Trophoblast cell (in vitro differentiated cells and primary cell): ENCODE results near the gene SLC37A3.
"Not testable (repeated sequence)": the region's sequence is repeated elsewhere in the genome, so short reads cannot be mapped to it uniquely, and the experiment has no call there.

ENCODE experiments used
- DNase-seq, 2 donors: peaks; one replicate each; pipeline ENCODE4 v3.0.0-alpha.2; 2016
- H2AFZ ChIP-seq: 2 replicates; pipeline ENCODE4 v1.6.1; 2013; ENCODE audit warnings: low read length, moderate library complexity, mild to moderate bottlenecking; ENCODE audit not compliant: insufficient read depth, poor library complexity
- H2AK5ac ChIP-seq: 2 replicates; pipeline ENCODE4 v1.6.1; 2013; ENCODE audit warnings: mild to moderate bottlenecking, low read length
- H2BK120ac ChIP-seq: 2 replicates; pipeline ENCODE4 v1.6.1; 2013; ENCODE audit warnings: low read length, mild to moderate bottlenecking, moderate library complexity; ENCODE audit not compliant: insufficient read depth, poor library complexity
- H2BK12ac ChIP-seq: 2 replicates; pipeline ENCODE4 v1.6.1; 2013; ENCODE audit warnings: mild to moderate bottlenecking, low read length, moderate library complexity
- H2BK5ac ChIP-seq: 2 replicates; pipeline ENCODE4 v1.6.1; 2013; ENCODE audit warnings: low read length, low read depth, moderate library complexity, mild to moderate bottlenecking; ENCODE audit not compliant: poor library complexity
- H3K14ac ChIP-seq: 2 replicates; pipeline ENCODE4 v1.6.1; 2013; ENCODE audit warnings: mild to moderate bottlenecking, low read length
- H3K18ac ChIP-seq: 2 replicates; pipeline ENCODE4 v1.6.1; 2013; ENCODE audit warnings: mild to moderate bottlenecking, low read length
- H3K23ac ChIP-seq: 2 replicates; pipeline ENCODE4 v1.6.1; 2013; ENCODE audit warnings: low read length
- H3K27ac ChIP-seq: 2 replicates; pipeline ENCODE4 v1.5.1; 2013; ENCODE audit warnings: low read depth, mild to moderate bottlenecking, inconsistent platforms, low read length, moderate library complexity
- H3K27me3 ChIP-seq: 2 replicates; pipeline ENCODE4 v1.6.1; 2013; ENCODE audit warnings: inconsistent platforms, mild to moderate bottlenecking, low read length, moderate library complexity; ENCODE audit not compliant: insufficient read depth
- H3K36me3 ChIP-seq, 2 experiments: 1 replicate in 1 of 2; 2 replicates in 1 of 2; pipeline ENCODE4 v1.6.1; 2013; ENCODE audit warnings: low read length in 2 of 2, mild to moderate bottlenecking in 2 of 2, moderate library complexity in 1 of 2; ENCODE audit not compliant: insufficient read depth in 2 of 2, control insufficient read depth in 1 of 2
- H3K4ac ChIP-seq: 2 replicates; pipeline ENCODE4 v1.6.1; 2013; ENCODE audit warnings: low read depth, mild to moderate bottlenecking, low read length, moderate library complexity
- H3K4me1 ChIP-seq, 2 experiments: 1 replicate in 1 of 2; 2 replicates in 1 of 2; pipeline ENCODE4 v1.6.1; 2013; ENCODE audit warnings: low read length in 2 of 2, mild to moderate bottlenecking in 2 of 2, moderate library complexity in 1 of 2; ENCODE audit not compliant: insufficient read depth in 2 of 2, control insufficient read depth in 1 of 2
- H3K4me2 ChIP-seq: 2 replicates; pipeline ENCODE4 v1.6.1; 2013; ENCODE audit warnings: inconsistent platforms, mild to moderate bottlenecking, low read length, moderate library complexity
- H3K4me3 ChIP-seq: 2 replicates; pipeline ENCODE4 v1.5.1; 2013; ENCODE audit warnings: mild to moderate bottlenecking, low read depth, low read length, inconsistent platforms
- H3K79me1 ChIP-seq: one replicate; pipeline ENCODE4 v1.6.1; 2013; ENCODE audit warnings: low read length
- H3K79me2 ChIP-seq: 2 replicates; pipeline ENCODE4 v1.6.1; 2013; ENCODE audit warnings: low read length, mild to moderate bottlenecking; ENCODE audit not compliant: control insufficient read depth, insufficient read depth, poor library complexity
- H3K9ac ChIP-seq: 2 replicates; pipeline ENCODE4 v1.6.1; 2013; ENCODE audit warnings: mild to moderate bottlenecking, low read length
- H3K9me3 ChIP-seq: 2 replicates; pipeline ENCODE4 v1.6.1; 2013; ENCODE audit warnings: low read depth, mild to moderate bottlenecking, control low read depth, inconsistent platforms, low read length; ENCODE audit not compliant: insufficient read depth
- H4K12ac ChIP-seq: 2 replicates; pipeline ENCODE4 v1.6.1; 2013; ENCODE audit warnings: low read depth, mild to moderate bottlenecking, low read length, moderate library complexity
- H4K8ac ChIP-seq: 2 replicates; pipeline ENCODE4 v1.6.1; 2013; ENCODE audit warnings: low read depth, mild to moderate bottlenecking, low read length, moderate library complexity
- H4K91ac ChIP-seq: one replicate; pipeline ENCODE4 v1.6.1; 2013; ENCODE audit warnings: low read depth, mild to moderate bottlenecking, low read length, moderate library complexity
- WGBS: extraction: QIAGEN DNeasy Blood & Tissue Kit; methylation state at CpG from one replicate; pipeline ENCODE4 v1.1.7; 2013; ENCODE audit warnings: missing lambda C conversion rate; ENCODE audit not compliant: insufficient read length, insufficient coverage; ENCODE audit errors: extremely low coverage; 5-methylcytosine and 5-hydroxymethylcytosine counted together

SLC37A3 gene

DNA sequence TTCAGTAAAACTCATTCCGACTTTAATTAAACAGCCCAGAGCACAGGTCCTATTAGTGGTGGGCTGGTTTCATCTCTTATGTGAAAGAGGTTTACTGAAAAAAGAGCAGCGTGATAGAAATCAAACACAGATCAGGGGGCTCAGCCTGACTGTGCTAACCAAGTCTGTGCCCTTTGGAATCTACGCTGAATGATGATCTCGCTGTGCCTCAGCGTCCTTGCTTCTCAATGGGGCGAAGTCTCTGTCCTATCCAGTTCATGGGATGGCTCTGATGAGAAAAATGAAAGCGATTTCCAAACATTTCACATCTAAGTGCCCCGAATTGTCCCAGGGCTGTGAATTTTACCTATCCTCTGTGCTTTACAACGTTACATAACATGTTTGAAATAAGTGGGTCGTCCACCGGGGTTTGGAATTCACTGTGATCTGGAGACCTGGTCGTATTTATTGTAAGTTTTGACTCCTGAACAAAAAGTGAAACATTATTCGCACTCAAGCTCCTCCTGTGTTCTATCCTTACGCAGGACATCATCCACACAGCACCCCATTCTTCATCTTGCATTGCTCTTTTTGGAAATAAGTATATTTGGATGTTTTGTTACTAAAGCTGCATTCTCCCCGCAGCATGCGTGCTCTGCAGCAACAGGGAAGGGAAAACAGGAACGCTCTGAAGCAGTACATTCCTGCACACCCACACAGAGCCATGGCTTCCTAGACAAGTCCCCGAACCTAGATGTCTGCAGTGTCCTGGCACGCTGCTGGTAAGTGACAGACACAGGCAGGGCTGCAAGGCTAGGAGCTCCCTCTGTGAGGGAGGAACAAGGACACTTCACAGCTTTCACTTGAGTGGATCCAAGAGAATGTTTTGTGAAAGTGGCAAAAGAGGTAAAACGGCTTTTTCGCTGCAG lies 83.5 kb downstream of the SLC37A3 start:
- Histone ChIP-seq H3K79me2 (no peaks in the 10 kb centered on the region), H2BK12ac (no peak overlapping the region), H3K9me3 (peaks cover 2% of the 10 kb centered on the region), H2BK5ac (no peak overlapping the region), H2BK120ac (no peak overlapping the region), H3K14ac (no peak overlapping the region), H3K79me1 (no peaks in the 10 kb centered on the region), H3K27me3 (no peaks in the 10 kb centered on the region), H4K8ac (no peak overlapping the region), H3K36me3 (no peaks in the 10 kb centered on the region), H3K27ac (no peak overlapping the region), H3K9ac (no peak overlapping the region), H4K91ac (no peak overlapping the region), H3K4me1 (no peaks in the 10 kb centered on the region), H3K4ac (no peak overlapping the region), H3K18ac (no peak overlapping the region), H3K4me2 (no peak overlapping the region), H4K12ac (no peak overlapping the region), H2AFZ (no peak overlapping the region), H3K23ac (no peak overlapping the region), H3K4me3 (no peak overlapping the region), H2AK5ac (no peak overlapping the region)
- no CpG with 5 or more reads among the region's 21 CpGs for WGBS
- DNase-seq: peak; percentile 69 to 81

GRCh38 chr7:140312141-140312846 lies 86.0 kb downstream of the SLC37A3 start:
- Histone ChIP-seq H2BK120ac (no peak overlapping the region), H3K14ac (no peak overlapping the region), H3K9me3 (peaks cover 2% of the 10 kb centered on the region), H4K8ac (no peak overlapping the region), H2BK5ac (no peak overlapping the region), H4K12ac (no peak overlapping the region), H3K4me1 (no peaks in the 10 kb centered on the region), H4K91ac (no peak overlapping the region), H3K27me3 (no peaks in the 10 kb centered on the region), H2BK12ac (no peak overlapping the region), H3K23ac (no peak overlapping the region), H3K4ac (no peak overlapping the region), H3K27ac (no peak overlapping the region), H3K9ac (no peak overlapping the region), H3K36me3 (no peaks in the 10 kb centered on the region), H3K79me2 (no peaks in the 10 kb centered on the region), H3K79me1 (no peaks in the 10 kb centered on the region), H3K4me2 (no peak overlapping the region), H2AFZ (no peak overlapping the region), H3K4me3 (no peak overlapping the region), H2AK5ac (no peak overlapping the region), H3K18ac (no peak overlapping the region)
- DNase-seq: no peak
- no CpG with 5 or more reads among the region's 2 CpGs for WGBS

DNA sequence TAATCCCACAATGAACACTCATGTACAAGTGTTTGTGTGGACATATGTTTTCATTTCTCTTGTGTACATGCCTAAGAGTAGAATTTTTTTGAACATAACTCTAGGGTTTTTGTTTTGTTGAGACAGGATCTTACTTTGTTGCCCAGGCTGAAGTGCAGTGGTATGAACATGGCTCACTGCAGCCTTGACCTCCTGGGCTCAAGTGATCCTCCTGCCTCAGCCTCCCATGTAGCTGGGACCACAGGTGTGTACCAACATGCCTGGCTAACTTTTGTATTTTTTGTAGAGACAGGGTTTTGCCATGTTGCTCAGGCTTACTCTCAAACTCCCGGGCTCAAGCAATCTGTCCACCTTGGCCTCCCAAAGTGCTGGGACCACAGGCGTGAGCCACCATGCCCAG lies 87.2 kb downstream of the SLC37A3 start:
- no CpG with 5 or more reads among the region's 2 CpGs for WGBS
- not testable (repeated sequence) for H2AK5ac ChIP-seq

DNA sequence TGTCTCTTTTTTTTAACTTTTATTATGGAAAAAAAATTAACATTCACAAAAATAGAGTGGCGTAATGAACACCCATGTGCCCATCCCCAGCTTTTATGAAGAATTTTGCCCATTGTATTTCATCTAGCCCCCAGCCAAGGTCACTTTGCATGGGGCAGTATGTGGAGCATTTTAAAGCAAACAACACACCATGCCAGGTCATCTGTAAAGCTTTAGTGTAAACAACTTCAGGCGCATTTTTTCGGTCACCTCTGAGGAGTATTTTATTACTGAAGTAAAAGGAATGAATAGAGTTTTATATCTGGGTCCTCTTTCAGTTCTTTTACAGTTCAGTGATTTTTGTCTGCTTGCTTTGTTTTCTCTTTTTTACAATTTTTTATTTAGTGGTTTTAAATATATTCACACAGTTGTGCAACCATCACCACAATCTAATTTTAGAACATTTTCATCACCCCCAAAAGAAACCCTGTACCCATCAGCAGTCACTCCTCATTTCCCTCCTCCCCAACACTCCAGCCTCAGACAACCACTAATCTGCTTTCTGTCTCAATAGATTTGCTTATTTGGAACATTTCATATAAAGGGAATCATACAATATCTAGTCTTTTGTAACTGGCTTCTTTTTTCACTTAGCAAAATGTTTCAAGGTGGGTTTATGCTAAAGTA lies 87.9 kb downstream of the SLC37A3 start:
- H3K4me1 ChIP-seq: no peaks in the 10 kb centered on the region
- H3K18ac ChIP-seq: no peak overlapping the region
- H3K9me3 ChIP-seq: peaks cover 2% of the 10 kb centered on the region
- H3K4ac ChIP-seq: no peak overlapping the region
- no peaks in the 10 kb centered on the region for H3K36me3 ChIP-seq
- H2BK5ac ChIP-seq: no peak overlapping the region
- no peak overlapping the region for H3K9ac ChIP-seq
- no peak overlapping the region for H3K27ac ChIP-seq
- WGBS: no CpG with 5 or more reads among the region's 3 CpGs
- H3K79me2 ChIP-seq: no peaks in the 10 kb centered on the region
- H3K79me1 ChIP-seq: no peaks in the 10 kb centered on the region
- no peak overlapping the region for H3K4me2 ChIP-seq
- H4K91ac ChIP-seq: no peak overlapping the region
- no peak for DNase-seq
- no peaks in the 10 kb centered on the region for H3K27me3 ChIP-seq
- no peak overlapping the region for H4K12ac ChIP-seq
- no peak overlapping the region for H2BK12ac ChIP-seq
- no peak overlapping the region for H2AK5ac ChIP-seq
- no peak overlapping the region for H2BK120ac ChIP-seq
- no peak overlapping the region for H2AFZ ChIP-seq
- H4K8ac ChIP-seq: no peak overlapping the region
- no peak overlapping the region for H3K23ac ChIP-seq
- H3K14ac ChIP-seq: no peak overlapping the region
- no peak overlapping the region for H3K4me3 ChIP-seq

More for the DNA sequence above, 87.2 kb downstream of the SLC37A3 start:
- H3K9me3 ChIP-seq, H2BK120ac ChIP-seq, H3K79me2 ChIP-seq, H3K14ac ChIP-seq, H4K8ac ChIP-seq, H3K18ac ChIP-seq, H2BK5ac ChIP-seq, H3K4me3 ChIP-seq, H3K79me1 ChIP-seq, H4K12ac ChIP-seq, H4K91ac ChIP-seq, H3K4me2 ChIP-seq, H3K9ac ChIP-seq, H2AFZ ChIP-seq, H3K23ac ChIP-seq, H3K4me1 ChIP-seq, H3K36me3 ChIP-seq, H2BK12ac ChIP-seq, DNase-seq, H3K4ac ChIP-seq, H3K27me3 ChIP-seq, H3K27ac ChIP-seq: not testable (repeated sequence)
